A549 (cell line): Measurements from ENCODE around the gene FAXC. TPM values are rescaled to one million over a fixed set of nuclear protein-coding genes. Genes with fewer than 3 reads are reported as not detected.

Source experiments
- ATAC-seq, 2 experiments: fragments of 200-7000 bp in 1 of 2; fragments of >200 bp in 1 of 2; cut with Nextera tagmentation in 1 of 2; cut with Tn5 transposase in 1 of 2; 3 replicates each; pipeline versions ENCODE4 v1.8.0 to v1.9.1; 2018 to 2020; ENCODE audit warnings: mild to moderate bottlenecking in 1 of 2, moderate library complexity in 1 of 2
- CTCF ChIA-PET: fragments of 300-600 bp; sonication (Branson Sonifier 250); formaldehyde crosslinking; extraction: SDS; loops from one replicate; lab custom pipeline; 2021; ENCODE audit warnings: antibody characterized with exemption, inconsistent platforms; lab: Yijun Ruan, JAX
- POLR2A ChIA-PET: fragments of 350-600 bp; formaldehyde crosslinking; extraction: SDS; loops from one replicate; lab custom pipeline; 2021; ENCODE audit warnings: antibody characterized with exemption, inconsistent platforms; lab: Yijun Ruan, JAX
- DNase-seq, 2 experiments: peaks; one replicate each; pipeline versions ENCODE4 v3.0.0 to v3.0.0-alpha.2; 2011 to 2016; ENCODE audit warnings: low read depth in 1 of 2, low spot score in 1 of 2
- FAIRE-seq: peaks from 2 replicates; lab custom pipeline; 2011; peaks lifted over from hg19 to GRCh38; lab: Jason Lieb, UNC
- H3K27ac ChIP-seq, 2 experiments: fragments of >200 bp; sonication (Bioruptor Twin); formaldehyde crosslinking; 3 replicates each; pipeline ENCODE4 v1.5.1; 2016 to 2017
- H3K4me1 ChIP-seq: fragments of >200 bp; sonication (Bioruptor Twin); formaldehyde crosslinking; 3 replicates; pipeline ENCODE4 v1.6.1; 2016
- H3K4me2 ChIP-seq: fragments of >200 bp; sonication (Bioruptor Twin); formaldehyde crosslinking; 3 replicates; pipeline ENCODE4 v1.6.1; 2016
- H3K4me3 ChIP-seq: fragments of >200 bp; sonication (Bioruptor Twin); formaldehyde crosslinking; 3 replicates; pipeline ENCODE4 v1.5.1; 2016
- H3K9me3 ChIP-seq: fragments of >200 bp; sonication (Bioruptor Twin); formaldehyde crosslinking; 3 replicates; pipeline ENCODE4 v1.6.1; 2016
- ATOH8 ChIP-seq: fragments of 250-450 bp; sonication (Bioruptor Pico); IDR thresholded peaks from 2 replicates; pipeline ENCODE4 v1.5.0; 2020; ENCODE audit warnings: low read depth, mild to moderate bottlenecking, moderate library complexity
- BHLHE40 ChIP-seq: IDR thresholded peaks from 2 replicates; pipeline ENCODE4 v1.6.1; 2012; ENCODE audit warnings: low read depth, low read length, inconsistent platforms
- CBX2 ChIP-seq: fragments of 200-600 bp; sonication (generic); IDR thresholded peaks from 2 replicates; pipeline ENCODE4 v1.6.1; 2016; ENCODE audit warnings: low read depth, mild to moderate bottlenecking, borderline replicate concordance
- CHD4 ChIP-seq: fragments of 200-600 bp; sonication (generic); IDR thresholded peaks from 2 replicates; pipeline ENCODE4 v1.6.1; 2016; ENCODE audit warnings: antibody characterized with exemption, mild to moderate bottlenecking, borderline replicate concordance
- EHF ChIP-seq: fragments of 250-450 bp; sonication (Bioruptor Pico); IDR thresholded peaks from 2 replicates; pipeline ENCODE4 v1.5.0; 2020; ENCODE audit warnings: mild to moderate bottlenecking
- ESRRA ChIP-seq: fragments of 150-350 bp; IDR thresholded peaks from 2 replicates; pipeline ENCODE4 v1.6.1; 2014; ENCODE audit warnings: mild to moderate bottlenecking, low read length, borderline replicate concordance
- FOSL2 ChIP-seq, 2 experiments: fragments of 450-650 bp in 1 of 2; fragments of >200 bp in 1 of 2; sonication (Bioruptor Twin) in 1 of 2; formaldehyde crosslinking; IDR thresholded peaks; 2 replicates each; pipeline versions ENCODE4 v1.5.0 to v1.6.1; 2016 to 2020; ENCODE audit warnings: mild to moderate bottlenecking in 1 of 2, moderate library complexity in 1 of 2
- FOXS1 ChIP-seq: fragments of 250-450 bp; sonication (Bioruptor Pico); IDR thresholded peaks from 2 replicates; pipeline ENCODE4 v1.5.0; 2020; ENCODE audit warnings: mild to moderate bottlenecking, moderate library complexity
- HDAC2 ChIP-seq: fragments of 200-600 bp; sonication (generic); IDR thresholded peaks from 2 replicates; pipeline ENCODE4 v1.6.1; 2016
- JUN ChIP-seq, 2 experiments: fragments of >200 bp; sonication (Bioruptor Twin); formaldehyde crosslinking; IDR thresholded peaks; 2 replicates in 1 of 2; 3 replicates in 1 of 2; pipeline ENCODE4 v1.6.1; 2016 to 2017
- KDM1A ChIP-seq: fragments of 200-600 bp; sonication (generic); IDR thresholded peaks from 2 replicates; pipeline ENCODE4 v1.6.1; 2016; ENCODE audit warnings: low read depth, mild to moderate bottlenecking
- KDM5A ChIP-seq: fragments of 200-600 bp; sonication (generic); IDR thresholded peaks from 2 replicates; pipeline ENCODE4 v1.6.1; 2016; ENCODE audit warnings: antibody characterized with exemption, mild to moderate bottlenecking
- MAX ChIP-seq: IDR thresholded peaks from 2 replicates; pipeline ENCODE4 v1.6.1; 2012
- MAZ ChIP-seq: fragments of 150-350 bp; IDR thresholded peaks from 2 replicates; pipeline ENCODE4 v1.6.1; 2014; ENCODE audit warnings: antibody characterized with exemption, low read depth, low read length, borderline replicate concordance
- NR3C1 ChIP-seq: fragments of >200 bp; sonication (Bioruptor Twin); formaldehyde crosslinking; IDR thresholded peaks from 3 replicates; pipeline ENCODE4 v1.6.1; 2017
- POLR2AphosphoS2 ChIP-seq: conservative IDR thresholded peaks from 2 replicates; pipeline ENCODE4 v1.6.1; 2012; ENCODE audit warnings: low read length, improper control_type of control experiment, inconsistent platforms
- RNF2 ChIP-seq: fragments of 200-600 bp; sonication (generic); IDR thresholded peaks from 2 replicates; pipeline ENCODE4 v1.6.1; 2016; ENCODE audit warnings: low read depth, mild to moderate bottlenecking, antibody characterized with exemption, moderate library complexity, borderline replicate concordance
- TFCP2L1 ChIP-seq: fragments of 250-450 bp; sonication (Bioruptor Pico); IDR thresholded peaks from 2 replicates; pipeline ENCODE4 v1.5.0; 2021; ENCODE audit warnings: mild to moderate bottlenecking
- TP53 ChIP-seq: fragments of 250-450 bp; sonication (Bioruptor Pico); IDR thresholded peaks from 2 replicates; pipeline ENCODE4 v1.5.0; 2021; ENCODE audit warnings: mild to moderate bottlenecking, moderate library complexity
- USF2 ChIP-seq: fragments of 450-650 bp; IDR thresholded peaks from 2 replicates; pipeline ENCODE4 v1.6.1; 2014; ENCODE audit warnings: antibody characterized with exemption
- WGBS: methylation state at CpG from one replicate; pipeline ENCODE4 v1.1.6; 2017; ENCODE audit errors: missing lambda C conversion rate; 5-methylcytosine and 5-hydroxymethylcytosine counted together
- polyA plus RNA-seq, 4 experiments: library from polyadenylated mRNA; depleted of rRNA in 3 of 4; stranded (reverse); fragments of >200 nt; fragmentation: RNase III in 1 of 4; extraction: RNeasy Plus Mini Kit Qiagen cat#74134 plus additional on column Dnase treatment in 1 of 4; gene quantifications; 2 replicates in 3 of 4; 3 replicates in 1 of 4; pipeline ENCODE4 v1.2.3, GENCODE V29; 2011 to 2017
- TF ChIP-seq, protein P1 (sequence below): fragments of 250-450 bp; sonication (Bioruptor Pico); IDR thresholded peaks from 2 replicates; pipeline ENCODE4 v1.5.0; 2021; ENCODE audit warnings: mild to moderate bottlenecking, moderate library complexity, borderline replicate concordance
- TF ChIP-seq, protein P2 (sequence below): IDR thresholded peaks from 2 replicates; pipeline ENCODE4 v1.6.1; 2012
- TF ChIP-seq, protein P3 (sequence below): fragments of >200 bp; sonication (Bioruptor Twin); formaldehyde crosslinking; IDR thresholded peaks from 2 replicates; pipeline ENCODE4 v1.6.1; 2016

The FAXC gene
- polyA plus RNA-seq, 2 of the 4 experiments (the other 2 are of a cell fraction), result 5.8 to 9.8 TPM

GRCh38 chr6:99233219-99233618, 116.3 kb downstream of the FAXC start (continued):
- TF ChIP-seq, protein P1, sequence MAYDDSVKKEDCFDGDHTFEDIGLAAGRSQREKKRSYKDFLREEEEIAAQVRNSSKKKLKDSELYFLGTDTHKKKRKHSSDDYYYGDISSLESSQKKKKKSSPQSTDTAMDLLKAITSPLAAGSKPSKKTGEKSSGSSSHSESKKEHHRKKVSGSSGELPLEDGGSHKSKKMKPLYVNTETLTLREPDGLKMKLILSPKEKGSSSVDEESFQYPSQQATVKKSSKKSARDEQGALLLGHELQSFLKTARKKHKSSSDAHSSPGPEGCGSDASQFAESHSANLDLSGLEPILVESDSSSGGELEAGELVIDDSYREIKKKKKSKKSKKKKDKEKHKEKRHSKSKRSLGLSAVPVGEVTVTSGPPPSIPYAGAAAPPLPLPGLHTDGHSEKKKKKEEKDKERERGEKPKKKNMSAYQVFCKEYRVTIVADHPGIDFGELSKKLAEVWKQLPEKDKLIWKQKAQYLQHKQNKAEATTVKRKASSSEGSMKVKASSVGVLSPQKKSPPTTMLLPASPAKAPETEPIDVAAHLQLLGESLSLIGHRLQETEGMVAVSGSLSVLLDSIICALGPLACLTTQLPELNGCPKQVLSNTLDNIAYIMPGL, result no peak
- TF ChIP-seq FOSL2 (IDR thresholded peaks at IDR 0.05) (no peak), FOSL2 (CRISPR knock-in tag; IDR thresholded peaks at IDR 0.05) (no peak), ESRRA (no peak), USF2 (no peak), CHD4 (no peak), TFCP2L1 (no peak), POLR2AphosphoS2 (no peak), TP53 (CRISPR knock-in tag) (no peak), RNF2 (no peak)

GRCh38 chr6:99232056-99232455, 117.4 kb downstream of the FAXC start:
- ATAC-seq, result no peak
- no peak for FAIRE-seq
- DNase-seq, result no peak
- Histone ChIP-seq H3K4me2 (no peak overlapping the region), H3K4me1 (no peaks in the 10 kb centered on the region), H3K4me3 (no peak overlapping the region), H3K9me3 (no peaks in the 10 kb centered on the region), H3K27ac (no peak overlapping the region)
- TF ChIP-seq BHLHE40 (no peak), EHF (CRISPR knock-in tag) (no peak), KDM5A (no peak), USF2 (no peak), POLR2AphosphoS2 (no peak), FOXS1 (CRISPR knock-in tag) (no peak), JUN (IDR thresholded peaks at IDR 0.05) (no peak), HDAC2 (no peak), FOSL2 (IDR thresholded peaks at IDR 0.05) (no peak), FOSL2 (CRISPR knock-in tag; IDR thresholded peaks at IDR 0.05) (no peak)
- TF ChIP-seq, protein P2, sequence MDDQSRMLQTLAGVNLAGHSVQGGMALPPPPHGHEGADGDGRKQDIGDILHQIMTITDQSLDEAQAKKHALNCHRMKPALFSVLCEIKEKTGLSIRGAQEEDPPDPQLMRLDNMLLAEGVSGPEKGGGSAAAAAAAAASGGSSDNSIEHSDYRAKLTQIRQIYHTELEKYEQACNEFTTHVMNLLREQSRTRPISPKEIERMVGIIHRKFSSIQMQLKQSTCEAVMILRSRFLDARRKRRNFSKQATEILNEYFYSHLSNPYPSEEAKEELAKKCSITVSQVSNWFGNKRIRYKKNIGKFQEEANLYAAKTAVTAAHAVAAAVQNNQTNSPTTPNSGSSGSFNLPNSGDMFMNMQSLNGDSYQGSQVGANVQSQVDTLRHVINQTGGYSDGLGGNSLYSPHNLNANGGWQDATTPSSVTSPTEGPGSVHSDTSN, result no peak
- TF ChIP-seq, protein P3, sequence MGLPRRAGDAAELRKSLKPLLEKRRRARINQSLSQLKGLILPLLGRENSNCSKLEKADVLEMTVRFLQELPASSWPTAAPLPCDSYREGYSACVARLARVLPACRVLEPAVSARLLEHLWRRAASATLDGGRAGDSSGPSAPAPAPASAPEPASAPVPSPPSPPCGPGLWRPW, result no peak
- ChIA-PET POLR2A (no interaction called here), CTCF (no interaction called here)
- WGBS, result 40% methylated on average over 8 of the region's 8 CpGs

DNA sequence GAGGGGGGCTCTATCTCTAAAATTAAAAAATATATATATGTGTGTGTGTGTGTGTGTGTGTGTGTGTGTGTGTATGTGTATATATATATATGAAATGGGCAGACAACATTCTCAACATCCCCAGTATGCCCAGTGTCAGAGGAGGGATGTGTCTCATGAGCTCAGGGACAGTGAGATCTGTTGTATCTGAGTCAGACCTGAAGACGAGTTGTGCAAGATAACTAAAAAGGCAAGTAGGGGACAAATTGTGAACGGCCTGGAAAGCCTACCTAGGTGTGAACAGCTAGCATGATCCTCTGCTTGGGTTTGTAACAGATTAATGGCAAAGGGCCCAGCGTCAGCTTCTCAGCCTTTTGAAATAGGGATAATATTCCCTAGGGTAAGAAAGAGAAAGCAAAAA, 124.3 kb downstream of the FAXC start:
- no peak for DNase-seq
- Histone ChIP-seq H3K4me3 (no peak overlapping the region), H3K27ac (no peak overlapping the region)
- POLR2A ChIA-PET, result no interaction called here
- TF ChIP-seq NR3C1 (no peak), MAX (no peak), KDM1A (no peak), RNF2 (no peak), KDM5A (no peak), MAZ (no peak), TP53 (CRISPR knock-in tag) (no peak), ATOH8 (CRISPR knock-in tag) (no peak), CBX2 (no peak)
- TF ChIP-seq, all 56 proteins: peak for 0
- Histone ChIP-seq H3K4me1 (no peaks in the 10 kb centered on the region), H3K4me2 (no peak overlapping the region), H3K9me3 (no peaks in the 10 kb centered on the region)
- CTCF ChIA-PET, result interaction anchor here (1.1 kb wide), 1 partner anchor 10 kb away, joined by 4 read pairs; no protein-coding TSS in a partner anchor
- FAIRE-seq (no peak), ATAC-seq (no peak)
- WGBS, result 100% methylated on average over 1 of the region's 3 CpGs
